ENCODE measurements around the gene ARHGEF28. TPM values are rescaled to one million over a fixed set of nuclear protein-coding genes. Genes with fewer than 3 reads are reported as not detected.

The ARHGEF28 gene
- total RNA-seq, 2 donors from 2014 or later: 0.05 TPM; not detected in 1

- DNase-seq (ENCODE audit: low spot score in 2 of 2) (no peak), ATAC-seq (no peak)
- H3K36me3 Mint-ChIP-seq: peaks cover 0 to 8% of the 10 kb centered on the region in 2 donors
- no peak overlapping the region for H3K27ac Mint-ChIP-seq
- peaks cover 8 to 15% of the 10 kb centered on the region in 2 donors for H3K9me3 Mint-ChIP-seq
These were observed 140.9 kb downstream of the ARHGEF28 start for GRCh38 chr5:73766902-73767301.

- peaks cover 0 to 8% of the 10 kb centered on the region in 2 donors for H3K36me3 Mint-ChIP-seq
- DNase-seq (ENCODE audit: low spot score in 2 of 2): no peak
- no peak overlapping the region for H3K27ac Mint-ChIP-seq
- no peak for ATAC-seq
- H3K9me3 Mint-ChIP-seq: peaks cover 8 to 12% of the 10 kb centered on the region in 2 donors
These were observed 144.4 kb downstream of the ARHGEF28 start for GRCh38 chr5:73770172-73771025.

DNA sequence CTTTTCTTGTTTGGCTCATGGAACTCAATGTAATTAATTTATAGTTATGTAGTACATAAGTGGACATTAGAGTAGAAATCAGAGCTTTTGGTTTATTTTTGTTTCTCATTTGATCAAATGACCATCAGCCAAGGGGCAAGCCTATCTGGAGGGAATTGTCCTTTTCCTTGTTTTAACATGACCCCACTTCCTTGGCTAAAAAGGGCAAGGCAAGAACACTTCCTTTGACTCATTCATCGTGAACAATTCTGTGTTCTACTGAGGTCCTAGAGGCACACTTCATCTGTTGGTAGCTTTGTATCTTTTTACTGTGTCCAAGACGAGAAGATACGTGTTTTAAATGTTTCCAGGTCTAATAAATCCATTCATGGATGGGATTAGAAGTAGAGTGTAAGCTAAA is 148.9 kb downstream of the ARHGEF28 start:
- Mint-ChIP-seq H3K9me3 (no peaks in the 10 kb centered on the region), H3K36me3 (no peaks in the 10 kb centered on the region), H3K27ac (no peak overlapping the region)
- DNase-seq (ENCODE audit: low spot score in 2 of 2) (no peak), ATAC-seq (no peak)

- Mint-ChIP-seq H3K27ac (no peak overlapping the region), H3K9me3 (no peaks in the 10 kb centered on the region), H3K36me3 (no peaks in the 10 kb centered on the region)
- no peak for ATAC-seq
- no peak for DNase-seq (ENCODE audit: low spot score in 2 of 2)
These were observed 150.4 kb downstream of the ARHGEF28 start for GRCh38 chr5:73776405-73776804.

DNA sequence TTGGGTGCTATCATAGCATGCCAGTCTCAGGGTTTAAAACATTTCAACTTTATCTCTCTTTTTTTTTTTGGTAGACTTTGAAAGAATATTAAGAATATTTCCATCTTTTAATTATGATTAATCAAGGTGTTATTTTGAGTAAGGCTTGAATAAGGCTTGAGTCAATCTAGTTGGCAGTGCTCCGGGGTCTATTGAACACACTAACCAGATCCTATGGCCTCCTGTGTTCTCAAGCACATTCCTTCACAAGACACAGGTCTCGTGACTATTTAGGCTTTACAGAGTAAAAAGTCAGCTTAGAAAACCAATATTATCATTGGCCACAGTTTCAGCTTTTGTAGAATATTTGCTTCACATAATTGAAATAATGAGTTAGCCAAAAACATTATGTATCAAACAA is 151.2 kb downstream of the ARHGEF28 start:
- Mint-ChIP-seq H3K27ac (no peak overlapping the region), H3K36me3 (no peaks in the 10 kb centered on the region), H3K9me3 (no peaks in the 10 kb centered on the region)
- no peak for DNase-seq (ENCODE audit: low spot score in 2 of 2)
- ATAC-seq: no peak

GRCh38 chr5:73780302-73781080 is 154.5 kb downstream of the ARHGEF28 start:
- Mint-ChIP-seq H3K9me3 (no peaks in the 10 kb centered on the region), H3K27ac (no peak overlapping the region), H3K36me3 (no peaks in the 10 kb centered on the region)
- ATAC-seq (no peak), DNase-seq (ENCODE audit: low spot score in 2 of 2) (no peak)

DNA sequence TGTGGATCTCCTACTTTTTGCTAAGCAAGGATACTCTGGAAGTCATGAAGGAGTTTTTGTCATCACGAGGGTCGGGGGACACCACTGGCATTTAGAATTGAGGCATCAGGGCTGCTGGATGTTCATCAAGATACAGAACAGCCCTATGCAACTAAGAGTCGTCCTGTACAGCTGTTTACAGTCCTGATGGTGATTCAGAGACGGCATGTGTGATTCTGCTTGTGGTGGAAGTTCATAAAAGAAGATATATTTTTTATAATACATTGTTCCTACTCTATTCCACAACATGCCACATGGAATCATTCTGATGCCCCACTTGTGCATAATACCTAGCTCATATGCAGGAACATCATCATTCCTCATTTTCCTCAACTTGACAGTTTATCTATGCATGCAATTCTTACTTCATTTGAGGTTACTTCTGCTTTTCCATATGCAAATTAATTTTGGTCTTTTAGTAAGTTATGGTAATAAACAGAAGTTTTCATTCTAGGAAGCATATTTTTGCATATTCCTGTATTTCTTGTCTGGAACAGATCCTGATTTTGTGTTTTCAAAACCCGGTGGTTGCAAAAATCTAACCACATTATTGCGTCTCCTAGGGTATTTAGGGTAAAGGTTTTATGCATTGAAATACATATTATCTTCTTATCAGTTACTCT is 155.2 kb downstream of the ARHGEF28 start:
- ATAC-seq (no peak), DNase-seq (ENCODE audit: low spot score in 2 of 2) (no peak)
- Mint-ChIP-seq H3K9me3 (no peaks in the 10 kb centered on the region), H3K36me3 (no peaks in the 10 kb centered on the region), H3K27ac (no peak overlapping the region)

- H3K27ac Mint-ChIP-seq: no peak overlapping the region
- ATAC-seq: no peak
- no peaks in the 10 kb centered on the region for H3K36me3 Mint-ChIP-seq
- DNase-seq (ENCODE audit: low spot score in 2 of 2): no peak
- H3K9me3 Mint-ChIP-seq: no peaks in the 10 kb centered on the region
These were observed 157.8 kb downstream of the ARHGEF28 start for GRCh38 chr5:73783828-73784227.

DNA sequence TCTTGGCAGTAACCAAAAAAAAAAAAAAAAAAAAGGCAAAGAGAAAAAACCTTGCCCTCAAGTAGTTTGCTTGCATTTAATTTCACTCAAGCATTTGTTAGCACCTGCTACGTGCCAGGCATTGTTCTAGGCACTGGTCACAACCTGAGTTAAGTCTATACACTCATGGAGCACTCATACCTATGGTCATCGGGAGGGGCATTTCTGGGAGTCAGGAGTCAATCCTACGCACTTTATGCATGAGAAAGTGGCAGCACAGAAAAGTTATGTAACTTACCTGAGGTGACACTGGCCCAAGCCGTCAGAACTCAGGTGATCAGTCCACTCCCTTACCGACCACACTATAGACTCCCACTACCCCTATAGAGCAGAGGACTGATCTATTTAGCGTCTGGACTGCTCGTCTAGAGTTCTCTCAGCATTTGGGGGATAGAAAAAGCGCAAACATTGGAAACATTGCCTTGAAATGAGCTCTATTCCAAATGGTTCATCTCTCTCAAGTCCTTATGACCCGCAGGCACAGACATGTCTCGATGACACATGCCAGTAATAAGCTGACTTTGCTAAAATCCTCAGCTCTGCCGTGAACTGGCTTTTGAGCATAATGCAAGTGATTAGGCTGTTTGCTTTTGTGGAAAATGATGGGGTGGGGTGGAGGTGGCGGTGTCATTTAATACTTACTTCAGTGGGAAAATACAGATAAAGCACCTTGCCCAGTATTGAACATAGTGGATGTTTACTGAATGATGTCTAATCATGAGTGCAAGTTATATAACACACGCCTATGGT is 160.2 kb downstream of the ARHGEF28 start:
- H3K27ac Mint-ChIP-seq: no peak overlapping the region
- H3K9me3 Mint-ChIP-seq: no peaks in the 10 kb centered on the region
- ATAC-seq (no peak), DNase-seq (ENCODE audit: low spot score in 2 of 2) (no peak)
- no peaks in the 10 kb centered on the region for H3K36me3 Mint-ChIP-seq

DNA sequence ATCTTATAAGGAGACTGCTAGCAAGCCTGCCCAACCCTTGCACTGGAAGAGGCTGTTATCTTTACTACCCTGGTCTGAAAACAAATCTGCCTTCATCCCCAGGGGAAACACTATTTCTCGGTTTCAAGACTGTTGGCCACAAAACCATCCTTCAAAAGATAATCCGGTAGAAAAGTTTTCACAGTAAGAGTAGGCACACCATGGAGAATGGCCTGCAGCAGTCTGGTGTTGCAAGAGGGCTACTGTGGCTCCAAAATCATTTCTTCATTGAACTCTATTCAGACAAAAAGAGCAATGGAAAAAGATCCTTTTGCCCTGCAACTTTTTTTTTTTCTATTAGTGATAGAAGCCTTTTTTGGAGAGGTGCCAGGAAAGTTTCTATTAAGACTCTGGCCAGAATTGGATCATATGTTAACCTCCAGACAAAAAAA is 163.9 kb downstream of the ARHGEF28 start:
- Mint-ChIP-seq H3K36me3 (no peaks in the 10 kb centered on the region), H3K9me3 (no peaks in the 10 kb centered on the region), H3K27ac (no peak overlapping the region)
- DNase-seq (ENCODE audit: low spot score in 2 of 2) (no peak), ATAC-seq (no peak)

DNA sequence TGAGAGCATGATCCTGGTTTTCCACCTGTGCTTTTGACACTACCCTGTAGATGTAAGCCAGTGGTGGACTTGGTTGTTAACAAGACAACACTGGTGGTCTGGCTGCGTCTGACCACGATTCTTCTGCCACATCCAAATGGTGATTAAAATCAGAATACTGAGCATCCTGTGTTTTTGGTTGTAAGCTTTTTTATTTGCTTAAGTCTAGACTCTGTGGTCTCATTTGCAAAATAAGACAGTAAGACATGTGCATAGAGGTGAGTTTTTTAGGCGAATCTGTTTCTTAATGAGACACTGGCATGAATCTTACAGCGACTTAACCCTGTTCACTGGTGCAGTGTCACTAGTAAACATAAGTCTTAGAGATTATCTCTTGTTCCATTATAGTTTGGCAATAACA is 165.4 kb downstream of the ARHGEF28 start:
- peak in 1 of 2 donors; percentile 20 for ATAC-seq
- Mint-ChIP-seq H3K27ac (no peak overlapping the region), H3K36me3 (no peaks in the 10 kb centered on the region), H3K9me3 (no peaks in the 10 kb centered on the region)
- DNase-seq (ENCODE audit: low spot score in 2 of 2): no peak

- Mint-ChIP-seq H3K27ac (no peak overlapping the region), H3K36me3 (no peaks in the 10 kb centered on the region), H3K9me3 (no peaks in the 10 kb centered on the region)
- ATAC-seq (peak; percentile 59 to 74), DNase-seq (ENCODE audit: low spot score in 2 of 2) (peak; percentile 57 to 72)
These were observed 166.8 kb downstream of the ARHGEF28 start for GRCh38 chr5:73792687-73793320.

- Mint-ChIP-seq H3K27ac (no peak overlapping the region), H3K9me3 (no peaks in the 10 kb centered on the region), H3K36me3 (no peaks in the 10 kb centered on the region)
- DNase-seq (ENCODE audit: low spot score in 2 of 2) (no peak), ATAC-seq (no peak)
These were observed 167.9 kb downstream of the ARHGEF28 start for GRCh38 chr5:73793911-73794310.

- no peaks in the 10 kb centered on the region for H3K9me3 Mint-ChIP-seq
These were observed 170.5 kb downstream of the ARHGEF28 start for GRCh38 chr5:73796164-73797131.

DNA sequence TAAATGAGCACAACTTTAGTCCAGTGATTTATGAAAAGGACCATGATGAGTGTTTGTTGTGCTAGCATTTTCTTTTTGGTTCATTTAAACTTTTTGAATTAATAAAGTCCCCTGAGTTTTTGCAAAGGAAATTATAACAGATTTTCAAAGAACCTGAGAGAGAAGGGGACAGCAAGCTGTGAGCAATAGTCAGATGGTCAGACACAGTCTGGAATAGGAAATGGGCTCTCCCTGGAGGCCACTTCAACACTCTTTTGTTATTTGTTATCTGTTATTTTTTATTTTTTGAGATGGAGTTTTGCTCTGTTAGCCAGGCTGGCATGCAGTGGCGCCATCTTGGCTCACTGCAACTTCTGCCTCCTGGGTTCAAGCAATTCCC is 171.1 kb downstream of the ARHGEF28 start:
- DNase-seq (ENCODE audit: low spot score in 2 of 2) (no peak), ATAC-seq (no peak)
- Mint-ChIP-seq H3K9me3 (no peaks in the 10 kb centered on the region), H3K27ac (no peak overlapping the region), H3K36me3 (no peaks in the 10 kb centered on the region)

More at GRCh38 chr5:73796164-73797131, 170.5 kb downstream of the ARHGEF28 start:
- no peaks in the 10 kb centered on the region for H3K36me3 Mint-ChIP-seq
- ATAC-seq: peak in 1 of 2 donors; percentile 5
- H3K27ac Mint-ChIP-seq: peak overlapping the region in 1 of 2 donors; percentile 48
- DNase-seq (ENCODE audit: low spot score in 2 of 2): peak in 1 of 2 donors; percentile 11
